ENCODE measurements around the gene LRRC26. TPM values are rescaled to one million over a fixed set of nuclear protein-coding genes. Genes with fewer than 3 reads are reported as not detected.
"Not testable (repeated sequence)": the region's sequence is repeated elsewhere in the genome, so short reads cannot be mapped to it uniquely, and the experiment has no call there.

Gene LRRC26
- polyA plus RNA-seq, 2 donors: 0.24 to 0.81 TPM

- H3K4me1 ChIP-seq (ENCODE audit: control insufficient read depth in 2 of 2, insufficient read depth in 2 of 2, low read length in 1 of 2); H3K27ac ChIP-seq (ENCODE audit: low read depth in 2 of 2, low read length in 1 of 2); H3K9me3 ChIP-seq (ENCODE audit: control insufficient read depth in 2 of 2, insufficient read depth in 1 of 2, low read depth in 1 of 2, low read length in 1 of 2); H3K4me3 ChIP-seq (ENCODE audit: low read depth in 1 of 2, low read length in 2 of 2); H3K27me3 ChIP-seq (ENCODE audit: control insufficient read depth in 1 of 2, insufficient read depth in 2 of 2, low read length in 2 of 2); H3K36me3 ChIP-seq (ENCODE audit: control insufficient read depth in 2 of 2, insufficient read depth in 2 of 2, low read length in 1 of 2): not testable (repeated sequence)
- WGBS, 2 donors: 86 to 92% methylated on average over 16 of the region's 16 CpGs
Measured at GRCh38 chr9:137122796-137123467, 46.9 kb downstream of the LRRC26 start.

- WGBS, 2 donors: 71 to 76% methylated on average over 20 to 24 of the region's 25 CpGs
- H3K9me3 ChIP-seq (ENCODE audit: control insufficient read depth in 2 of 2, insufficient read depth in 1 of 2, low read depth in 1 of 2, low read length in 1 of 2); H3K4me1 ChIP-seq (ENCODE audit: control insufficient read depth in 2 of 2, insufficient read depth in 2 of 2, low read length in 1 of 2); H3K4me3 ChIP-seq (ENCODE audit: low read depth in 1 of 2, low read length in 2 of 2); H3K36me3 ChIP-seq (ENCODE audit: control insufficient read depth in 2 of 2, insufficient read depth in 2 of 2, low read length in 1 of 2); H3K27ac ChIP-seq (ENCODE audit: low read depth in 2 of 2, low read length in 1 of 2); H3K27me3 ChIP-seq (ENCODE audit: control insufficient read depth in 1 of 2, insufficient read depth in 2 of 2, low read length in 2 of 2): not testable (repeated sequence)
Measured at GRCh38 chr9:137121927-137122795, 47.7 kb downstream of the LRRC26 start.

Other genes with a start within 250 kb of the LRRC26 start
- gene FBXW5, start 225.3 kb downstream of the LRRC26 start, polyA plus RNA-seq: 10 to 100 TPM; 91.4 to 97.3 TPM
- 1 to 10 TPM; 1.2 to 1.8 TPM for gene C8G, start 224.8 kb downstream of the LRRC26 start, polyA plus RNA-seq
- gene LCN12, start 217.8 kb downstream of the LRRC26 start, polyA plus RNA-seq: under 1 TPM; 0.24 to 0.77 TPM
- 10 to 100 TPM; 18.4 to 42.3 TPM for gene PTGDS, start 192.5 kb downstream of the LRRC26 start, polyA plus RNA-seq
- gene LCNL1, start 187.1 kb downstream of the LRRC26 start, polyA plus RNA-seq: under 1 TPM; 0.20 to 0.55 TPM
- gene PAXX, start 177.6 kb downstream of the LRRC26 start, polyA plus RNA-seq: 100 to 1,000 TPM in 1 of 2 donors, 10 to 100 TPM in 1; 49.7 to 119 TPM
- 100 to 1,000 TPM; 351 to 474 TPM for gene CLIC3, start 173.5 kb downstream of the LRRC26 start, polyA plus RNA-seq
- gene ABCA2, start 141.8 kb downstream of the LRRC26 start, polyA plus RNA-seq: 10 to 100 TPM in 1 of 2 donors, 1 to 10 TPM in 1; 7.7 to 14.7 TPM
- gene FUT7, start 138.0 kb downstream of the LRRC26 start, polyA plus RNA-seq: under 1 TPM; 0.08 to 0.39 TPM
- 10 to 100 TPM; 33.1 to 44.3 TPM for gene NPDC1, start 123.9 kb downstream of the LRRC26 start, polyA plus RNA-seq
- 1 to 10 TPM; 1.5 to 1.6 TPM for gene ENTPD2, start 116.0 kb downstream of the LRRC26 start, polyA plus RNA-seq
- gene SAPCD2, start 99.5 kb downstream of the LRRC26 start, polyA plus RNA-seq: 1 to 10 TPM; 7.5 to 9.0 TPM
- gene UAP1L1, start 92.5 kb downstream of the LRRC26 start, polyA plus RNA-seq: 1 to 10 TPM; 2.9 to 3.8 TPM
- gene MAN1B1, start 83.1 kb downstream of the LRRC26 start, polyA plus RNA-seq: 10 to 100 TPM; 28.5 to 42.3 TPM
- 100 to 1,000 TPM in 1 of 2 donors, 10 to 100 TPM in 1; 90.4 to 129 TPM for gene DPP7, start 55.3 kb downstream of the LRRC26 start, polyA plus RNA-seq
- gene GRIN1, start 30.9 kb downstream of the LRRC26 start, polyA plus RNA-seq: under 1 TPM; 0.06 to 0.14 TPM
- not detected for gene TMEM210, start 2.0 kb upstream of the LRRC26 start, polyA plus RNA-seq
- 10 to 100 TPM; 27.7 to 47.3 TPM for gene ANAPC2, start 18.5 kb upstream of the LRRC26 start, polyA plus RNA-seq
- 100 to 1,000 TPM; 104 TPM for gene SSNA1, start 18.6 kb upstream of the LRRC26 start, polyA plus RNA-seq
- gene TPRN, start 30.7 kb upstream of the LRRC26 start, polyA plus RNA-seq: 10 to 100 TPM; 12.8 to 19.9 TPM
- gene TMEM203, start 35.6 kb upstream of the LRRC26 start, polyA plus RNA-seq: 10 to 100 TPM; 21.6 to 27.5 TPM
- 10 to 100 TPM in 1 of 2 donors, 1 to 10 TPM in 1; 5.7 to 12.2 TPM for gene NDOR1, start 35.6 kb upstream of the LRRC26 start, polyA plus RNA-seq
- gene RNF208, start 52.2 kb upstream of the LRRC26 start, polyA plus RNA-seq: 10 to 100 TPM; 13.3 to 28.5 TPM
- gene CYSRT1, start 55.1 kb upstream of the LRRC26 start, polyA plus RNA-seq: 100 to 1,000 TPM; 334 to 342 TPM
- 1 to 10 TPM; 3.7 to 5.5 TPM for gene RNF224, start 57.5 kb upstream of the LRRC26 start, polyA plus RNA-seq
- gene SLC34A3, start 60.9 kb upstream of the LRRC26 start, polyA plus RNA-seq: 1 to 10 TPM; 1.3 to 1.6 TPM
- gene TUBB4B, start 71.2 kb upstream of the LRRC26 start, polyA plus RNA-seq: 100 to 1,000 TPM; 415 to 578 TPM
- not detected for gene STPG3, start 81.2 kb upstream of the LRRC26 start, polyA plus RNA-seq
- 10 to 100 TPM; 31.7 to 34.7 TPM for gene NELFB, start 85.3 kb upstream of the LRRC26 start, polyA plus RNA-seq
- 1 to 10 TPM; 1.5 to 4.3 TPM for gene TOR4A, start 107.7 kb upstream of the LRRC26 start, polyA plus RNA-seq
- 1 to 10 TPM; 1.6 to 7.8 TPM for gene NRARP, start 132.2 kb upstream of the LRRC26 start, polyA plus RNA-seq